Left renal pelvis (tissue), 4 donors: ENCODE data around the gene ARL4A. TPM values are rescaled to one million over a fixed set of nuclear protein-coding genes. Genes with fewer than 3 reads are reported as not detected.

Experiments used
- DNase-seq, 4 donors: peaks; one replicate each; pipeline ENCODE4 v3.0.0-alpha.2; 2013; ENCODE audit warnings: low read depth in 4 of 4, low spot score in 3 of 4
- polyA plus RNA-seq, 4 donors: library from polyadenylated mRNA; unstranded; fragments of 120-200 nt; gene quantifications; one replicate each; pipeline ENCODE4 v1.2.1, GENCODE V29; 2013; ENCODE audit not compliant: insufficient read length in 4 of 4

ARL4A gene
- polyA plus RNA-seq, 4 donors = 23.0 to 75.0 (median 35.4) TPM

DNA sequence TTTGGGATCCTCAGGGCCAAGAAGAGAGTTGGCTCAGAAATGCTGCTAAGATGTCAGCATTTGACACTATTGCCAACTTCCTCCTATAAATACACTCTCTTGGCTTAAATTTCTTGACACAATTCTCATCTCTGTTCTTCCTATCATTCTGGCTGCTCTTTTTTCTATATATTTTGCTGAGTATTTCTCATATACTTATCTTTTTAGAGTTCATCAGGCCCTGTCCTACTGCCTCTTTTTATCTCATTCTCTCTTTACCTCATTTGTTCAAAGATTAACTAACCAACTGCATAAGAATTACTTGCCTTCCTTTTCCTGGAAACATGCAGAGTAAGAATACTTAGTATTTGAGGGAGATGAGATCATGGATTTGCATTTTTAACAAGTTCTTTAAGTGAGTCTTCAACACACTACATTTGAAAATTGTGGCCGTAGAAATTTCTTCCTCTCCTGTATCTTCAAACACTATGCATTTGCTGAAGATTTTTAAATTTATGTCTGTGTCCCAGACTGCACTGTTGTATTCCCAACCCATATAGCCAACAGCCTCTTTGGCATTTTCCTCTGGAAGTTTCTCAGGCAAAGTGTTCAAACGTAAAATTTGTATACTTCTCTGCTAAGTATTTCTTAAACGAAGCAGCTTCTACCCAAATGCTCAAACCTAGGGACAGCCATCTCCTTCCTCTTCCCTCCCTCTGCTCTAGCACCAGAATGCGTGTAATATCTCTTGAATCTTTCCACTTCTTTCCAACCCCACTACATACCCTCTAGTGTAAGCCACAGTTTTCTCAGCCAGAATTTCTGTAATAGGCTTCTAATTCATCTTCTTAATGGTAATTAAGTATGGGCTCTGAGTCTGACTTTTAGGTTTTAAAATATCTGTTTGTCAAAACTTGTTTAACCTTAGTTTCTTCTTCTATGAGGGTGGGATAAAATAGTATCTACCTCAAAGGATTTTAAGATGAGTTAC, 35.5 kb downstream of the ARL4A start:
- DNase-seq = no peak

DNA sequence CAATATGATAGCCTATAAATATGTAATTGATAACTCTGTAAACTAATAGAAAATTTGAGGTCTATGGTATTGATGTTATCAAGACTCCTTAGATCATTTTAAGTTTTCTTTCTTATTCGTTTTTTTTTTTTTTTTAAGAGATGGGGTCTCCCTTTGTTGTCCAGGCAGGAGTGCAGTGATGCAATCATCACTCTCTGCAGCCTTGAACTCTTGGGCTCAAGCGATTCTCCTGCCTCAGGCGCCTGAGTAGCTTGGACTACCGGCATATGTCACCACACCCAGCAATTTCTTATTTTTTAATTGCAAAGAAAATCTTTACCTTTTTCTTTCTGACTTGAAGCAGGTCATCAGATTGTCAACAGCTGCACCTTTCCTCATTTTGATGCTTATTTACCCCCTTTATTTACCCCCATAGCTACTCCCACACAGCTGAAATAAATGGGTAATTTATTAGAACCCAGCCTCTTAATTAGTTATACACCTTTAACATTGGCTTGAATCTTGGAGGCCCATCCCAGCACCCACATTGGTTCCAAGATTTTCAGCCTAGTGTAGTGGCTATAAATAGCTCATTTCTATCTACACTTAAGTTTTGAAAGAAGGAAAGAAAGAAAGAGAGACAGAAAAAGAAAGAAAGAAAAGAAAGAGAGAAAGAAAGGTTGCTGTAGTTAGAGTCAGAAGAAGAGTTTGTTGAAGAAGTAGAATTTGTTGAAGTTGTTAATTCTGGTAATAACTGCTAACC, 38.3 kb downstream of the ARL4A start:
- no peak for DNase-seq

DNA sequence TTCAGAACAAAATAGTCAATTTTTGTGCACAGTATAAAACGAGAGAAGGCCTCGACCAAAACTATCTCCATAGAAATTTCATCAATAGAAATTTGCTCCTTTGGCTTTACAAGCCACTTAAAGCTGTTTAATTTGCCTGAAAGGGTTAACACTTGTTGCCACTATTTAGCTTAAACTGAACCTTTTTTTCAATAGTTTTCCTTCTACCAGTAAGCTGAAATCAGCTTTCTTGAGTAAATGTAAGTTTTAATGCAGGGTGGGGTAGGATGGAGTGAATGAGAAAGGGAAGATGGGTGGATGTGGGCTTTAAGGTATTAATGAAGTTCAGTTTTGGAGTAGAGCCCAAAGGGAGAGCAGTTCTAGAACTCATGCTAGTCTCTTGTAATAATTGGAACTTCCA, 39.5 kb downstream of the ARL4A start:
- no peak for DNase-seq

DNA sequence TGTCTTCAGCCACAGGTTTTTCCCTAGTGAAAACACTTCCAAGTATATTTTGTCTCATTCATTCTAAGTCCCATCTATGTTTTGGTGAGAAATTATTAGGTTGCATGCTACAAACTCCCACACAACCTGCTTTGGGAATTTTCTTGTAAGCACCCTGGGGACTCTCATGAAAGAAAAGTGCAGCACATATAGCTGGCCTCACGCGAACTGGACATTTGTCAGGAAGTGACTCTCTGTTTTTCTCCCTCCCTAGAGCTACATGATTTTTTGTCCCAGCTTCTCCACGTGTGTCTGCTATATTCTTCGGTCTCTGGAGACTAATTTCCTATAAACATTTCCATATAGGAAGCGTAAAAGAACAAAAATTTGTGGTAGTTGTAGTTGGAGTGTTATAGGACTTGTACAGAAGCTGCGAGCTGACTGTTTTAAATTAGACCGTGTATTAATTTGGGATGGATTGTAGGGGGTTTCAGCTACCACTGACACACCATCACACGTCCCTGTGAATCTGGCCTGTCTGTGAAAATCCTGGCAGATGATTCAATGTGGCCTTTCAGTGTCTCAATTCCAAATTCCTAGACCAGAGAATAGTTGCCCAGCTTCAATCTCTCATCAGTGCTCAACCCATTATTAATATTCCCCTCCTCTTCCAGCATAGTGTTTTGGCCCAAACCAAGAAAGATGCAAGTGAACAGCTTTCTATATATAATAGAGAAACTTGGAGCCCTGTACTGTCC, 40.2 kb downstream of the ARL4A start:
- DNase-seq = no peak

DNA sequence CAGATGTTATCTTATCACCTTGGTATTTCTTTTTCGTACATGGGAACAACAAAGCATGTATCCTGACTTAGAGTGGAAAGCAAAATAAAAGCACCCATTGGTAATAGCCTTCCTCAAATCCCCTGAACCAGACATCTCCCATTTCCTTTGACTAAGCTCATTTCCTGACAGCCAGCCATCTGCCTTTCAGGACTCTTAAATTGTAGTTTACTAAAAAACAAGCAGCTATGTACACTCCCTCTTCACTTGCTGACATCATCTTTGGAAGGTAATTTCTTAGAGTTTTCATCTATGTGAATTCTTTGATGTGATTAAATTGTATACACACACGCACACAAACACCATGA, 40.7 kb downstream of the ARL4A start:
- no peak for DNase-seq

DNA sequence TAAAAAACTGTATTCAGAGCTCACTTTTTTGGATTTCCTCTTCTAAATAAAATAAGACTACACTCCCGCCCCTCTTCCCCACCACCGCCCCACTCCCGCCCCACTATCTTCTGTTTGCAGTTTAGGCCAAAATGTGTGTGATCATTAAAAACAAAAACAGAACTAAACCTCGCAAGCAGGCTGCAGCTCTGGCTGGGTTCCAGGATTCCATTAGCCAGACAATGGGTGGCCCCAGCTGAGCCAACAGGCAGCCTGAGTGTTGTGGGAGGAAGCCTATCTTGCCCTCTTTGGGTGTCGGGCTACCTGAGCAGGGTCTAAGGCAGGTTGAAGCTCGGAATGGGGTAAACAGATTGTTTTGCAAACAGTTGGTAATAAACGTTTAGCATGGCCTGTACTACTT, 41.7 kb downstream of the ARL4A start:
- no peak for DNase-seq

DNA sequence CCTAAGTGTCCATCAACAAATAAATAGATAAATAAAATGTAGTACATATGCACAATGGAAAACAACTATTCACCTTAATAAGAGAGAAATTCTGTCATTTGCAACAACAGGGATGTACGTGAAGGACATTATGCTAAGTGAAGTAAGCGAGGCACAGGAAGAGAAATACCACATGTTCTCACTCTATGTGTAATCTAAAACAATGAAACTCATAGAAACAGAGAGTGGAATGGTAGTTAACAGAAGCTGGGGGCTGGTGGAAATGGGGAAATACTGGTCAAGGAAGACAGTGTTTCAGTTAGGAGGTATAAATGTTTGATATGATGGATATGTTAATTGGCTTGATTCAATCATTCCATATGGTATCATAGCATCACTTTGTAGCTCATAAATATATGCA, 43.1 kb downstream of the ARL4A start:
- no peak for DNase-seq

DNA sequence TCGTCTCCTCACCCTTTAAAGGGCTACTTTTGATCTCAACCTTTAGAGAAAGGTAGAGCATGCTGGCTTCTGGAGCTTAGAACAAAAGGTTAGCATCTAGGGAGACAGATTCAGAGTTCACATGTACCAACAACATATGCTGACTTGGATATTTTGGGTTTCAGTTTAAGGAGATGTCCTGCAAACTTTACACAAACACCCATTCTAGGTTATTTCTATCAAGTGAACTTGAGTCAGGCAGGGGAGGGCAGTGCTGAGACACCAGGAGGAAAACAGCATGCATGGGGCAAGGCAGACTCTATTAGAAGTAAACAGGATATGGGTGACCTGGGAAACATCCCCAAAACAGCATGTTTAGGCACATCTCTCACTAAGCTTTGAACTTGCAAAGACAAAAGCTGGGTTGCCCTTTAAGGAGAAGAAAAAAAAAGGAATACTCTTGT, 43.8 kb downstream of the ARL4A start:
- no peak for DNase-seq

DNA sequence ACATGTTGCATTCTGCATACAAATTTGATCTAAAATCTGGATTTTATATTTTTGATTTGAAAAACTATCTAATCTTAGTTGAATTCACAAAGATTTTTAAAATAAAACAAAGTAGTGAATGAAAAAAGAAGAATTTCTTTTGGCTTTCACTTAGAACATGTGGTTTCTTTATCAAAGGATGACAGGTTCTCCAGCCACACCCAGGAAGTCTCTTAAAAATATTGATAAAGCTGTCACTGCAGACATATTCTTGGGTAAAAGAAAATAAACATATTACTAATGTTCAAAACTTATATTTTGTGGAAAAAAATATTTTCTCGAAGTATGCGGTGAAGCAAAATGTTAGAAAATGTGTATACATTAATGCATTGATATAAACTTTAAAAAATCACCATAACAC, 44.3 kb downstream of the ARL4A start:
- DNase-seq = no peak

DNA sequence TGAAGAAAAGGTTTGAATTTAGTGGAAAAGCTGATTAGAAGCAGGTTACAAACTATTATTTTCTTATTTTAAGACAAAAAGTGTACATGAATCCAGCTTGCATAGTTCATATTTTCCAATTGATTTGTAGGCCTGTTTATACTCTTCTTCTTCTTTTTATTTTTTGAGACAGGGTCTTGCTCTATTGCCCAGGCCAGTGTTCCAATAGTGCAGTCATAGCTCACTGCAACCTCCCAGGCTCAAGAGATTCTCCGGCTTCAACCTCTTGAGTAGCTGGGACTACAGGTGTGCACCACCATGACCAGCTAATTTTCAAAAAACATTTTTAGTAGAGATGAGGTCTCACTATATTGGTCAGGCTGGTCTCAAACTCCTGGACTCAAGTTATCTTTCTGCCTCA, 45.0 kb downstream of the ARL4A start:
- no peak for DNase-seq

DNA sequence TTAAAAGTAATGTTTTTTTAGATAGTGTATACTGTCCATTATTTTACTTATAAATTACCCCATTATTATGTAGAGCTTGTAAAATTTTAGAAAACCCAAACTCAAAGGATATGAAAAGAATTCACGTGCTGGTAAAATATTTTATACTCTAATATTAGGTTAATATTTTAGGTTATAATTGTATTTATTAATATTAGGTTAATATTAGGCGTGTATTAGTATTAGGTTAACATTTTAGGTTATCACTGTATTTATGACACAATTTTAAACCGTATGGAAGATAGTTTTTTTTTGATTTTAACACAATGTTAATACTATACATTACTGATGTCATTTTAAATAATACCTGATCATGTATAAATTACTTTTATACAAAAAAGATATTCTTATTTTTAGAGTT, 48.5 kb downstream of the ARL4A start:
- DNase-seq = no peak

DNA sequence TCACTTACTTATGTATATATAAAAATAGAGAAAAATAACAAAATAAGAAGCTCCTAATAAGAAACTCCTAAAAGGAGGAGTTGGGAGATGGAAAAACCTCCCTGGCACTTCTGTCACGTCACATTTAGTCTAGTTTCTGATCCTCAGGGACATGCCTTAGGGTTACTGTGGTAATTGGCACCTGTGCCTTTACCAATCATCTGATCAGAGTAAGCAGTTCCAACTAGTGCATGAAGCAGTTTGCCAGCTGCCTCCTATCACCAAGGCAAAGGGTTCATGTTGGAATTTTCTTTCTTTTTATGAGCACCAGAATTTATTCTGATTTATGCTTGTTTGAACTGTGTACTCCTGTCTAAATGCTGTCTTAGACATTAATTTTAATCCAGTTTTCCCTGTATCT, 49.9 kb downstream of the ARL4A start:
- no peak for DNase-seq

DNA sequence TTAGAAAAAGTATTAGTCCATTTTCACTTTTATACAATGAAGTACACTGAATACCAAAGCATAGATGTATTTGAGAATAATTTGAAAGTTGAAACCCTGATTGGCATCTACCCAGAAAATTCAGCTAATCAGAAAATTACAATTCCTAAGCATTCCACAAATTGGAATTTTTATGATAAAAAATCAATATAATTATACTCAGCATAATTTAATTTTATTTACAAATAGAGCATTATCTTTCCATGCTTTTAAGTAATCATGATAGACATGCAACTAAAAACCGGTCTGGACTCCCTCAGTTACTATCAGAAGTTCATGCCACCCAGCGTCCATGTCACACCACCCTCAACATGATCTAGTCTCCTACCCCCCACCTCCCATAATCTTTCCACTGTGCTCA, 50.4 kb downstream of the ARL4A start:
- DNase-seq = no peak

DNA sequence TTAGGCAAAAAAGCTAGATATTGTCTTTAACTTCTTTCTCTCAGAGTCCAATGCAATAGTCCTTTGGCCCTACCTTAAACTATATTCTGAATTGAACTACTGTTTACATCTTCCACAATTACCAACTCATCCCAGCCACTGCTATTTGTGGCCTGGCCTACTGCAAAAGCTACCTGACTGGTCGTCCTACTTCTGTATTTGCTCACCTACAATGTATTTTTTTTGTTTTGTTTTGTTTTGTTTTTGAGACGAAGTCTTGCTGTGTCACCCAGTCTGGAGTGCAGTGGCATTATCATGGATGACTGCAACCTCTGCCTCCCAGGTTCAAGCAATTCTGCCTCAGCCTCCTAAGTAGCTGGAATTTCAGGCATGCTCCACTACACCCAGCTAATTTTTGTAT, 51.2 kb downstream of the ARL4A start:
- no peak for DNase-seq

Other genes starting within 250 kb of the ARL4A start
- 100 to 1,000 TPM in 3 of 4 donors, 1 to 10 TPM in 1; 1.7 to 137 (median 129) TPM for gene SCIN, start 116.9 kb upstream of the ARL4A start, polyA plus RNA-seq